OCI-LY3 (cell line): Measurements from ENCODE around the gene NUB1.

Experiments used
- H2AFZ ChIP-seq: fragments of 200-600, 300-600 bp; shearing (Covaris generic); 2 replicates; pipeline ENCODE4 v1.6.0; 2014; ENCODE audit warnings: antibody characterized with exemption, low read depth, low read length
- H3K27ac ChIP-seq: fragments of 200-600, 300-600 bp; sonication (generic); 2 replicates; pipeline ENCODE4 v1.5.1; 2014; ENCODE audit warnings: mild to moderate bottlenecking, low read length, moderate library complexity, mixed read lengths
- H3K27me3 ChIP-seq: fragments of 200-600, 300-600 bp; sonication (generic); 2 replicates; pipeline ENCODE4 v1.6.1; 2014; ENCODE audit warnings: low read depth, low read length, mixed read lengths
- H3K36me3 ChIP-seq: fragments of 200-600, 300-600 bp; sonication (generic); replicated peaks from 2 replicates; pipeline ENCODE3; 2014; ENCODE audit warnings: low read depth, low read length, mixed read lengths
- H3K4me1 ChIP-seq: fragments of 300-600, 200-600 bp; sonication (generic); 2 replicates; pipeline ENCODE4 v1.6.1; 2014; ENCODE audit warnings: low read length, mixed read lengths
- H3K4me2 ChIP-seq: fragments of 200-600, 300-600 bp; sonication (generic); 2 replicates; pipeline ENCODE4 v1.6.1; 2014; ENCODE audit warnings: low read length, mixed read lengths
- H3K4me3 ChIP-seq: fragments of 300-600, 200-600 bp; sonication (generic); 2 replicates; pipeline ENCODE4 v1.5.1; 2014; ENCODE audit warnings: antibody characterized with exemption, mild to moderate bottlenecking, low read length, moderate library complexity
- H3K79me2 ChIP-seq: fragments of 300-600, 200-600 bp; shearing (Covaris generic); 2 replicates; pipeline ENCODE4 v1.6.1; 2014; ENCODE audit warnings: mild to moderate bottlenecking, low read length, mixed read lengths
- H3K9ac ChIP-seq: fragments of 300-600, 200-600 bp; shearing (Covaris generic); 2 replicates; pipeline ENCODE4 v1.6.0; 2014; ENCODE audit warnings: mild to moderate bottlenecking, low read length, moderate library complexity
- H3K9me3 ChIP-seq: fragments of 200-600, 300-600 bp; shearing (Covaris generic); 2 replicates; pipeline ENCODE4 v1.6.1; 2014; ENCODE audit warnings: low read length, mixed read lengths; ENCODE audit not compliant: insufficient read depth
- H4K20me1 ChIP-seq: fragments of 200-600, 300-600 bp; sonication (generic); 2 replicates; pipeline ENCODE4 v1.6.1; 2016; ENCODE audit warnings: low read length, mixed read lengths; ENCODE audit not compliant: insufficient read depth
- CTCF ChIP-seq: fragments of 200-600, 300-600 bp; sonication (generic); IDR thresholded peaks from 2 replicates; pipeline ENCODE4 v1.5.1; 2014; ENCODE audit warnings: antibody characterized with exemption, low read length, low read depth
- EZH2phosphoT487 ChIP-seq: fragments of 200-600 bp; shearing (Covaris generic); IDR thresholded peaks from 2 replicates; pipeline ENCODE4 v1.6.1; 2018; ENCODE audit warnings: antibody characterized with exemption, mixed run types, low read depth

The NUB1 gene

GRCh38 chr7:151384776-151385625 is 43.4 kb downstream of the NUB1 start:
- Histone ChIP-seq H3K79me2 (no peaks in the 10 kb centered on the region), H3K9ac (no peak overlapping the region), H4K20me1 (no peaks in the 10 kb centered on the region; the same call in 1 of the 2 replicates), H3K27ac (no peak overlapping the region), H3K9me3 (no peaks in the 10 kb centered on the region), H3K4me1 (peaks cover 12% of the 10 kb centered on the region), H3K4me3 (no peak overlapping the region), H3K27me3 (peaks cover 40% of the 10 kb centered on the region), H2AFZ (no peak overlapping the region), H3K4me2 (no peak overlapping the region), H3K36me3 (no peaks in the 10 kb centered on the region)
- TF ChIP-seq EZH2phosphoT487 (no peak), CTCF (no peak)

GRCh38 chr7:151385626-151386300 is 44.2 kb downstream of the NUB1 start:
- H3K27me3 ChIP-seq, result peaks cover 46% of the 10 kb centered on the region
- no peak overlapping the region for H3K9ac ChIP-seq
- H3K9me3 ChIP-seq, result no peaks in the 10 kb centered on the region
- TF ChIP-seq EZH2phosphoT487, result no peak
- no peak for TF ChIP-seq CTCF
- H3K4me3 ChIP-seq, result no peak overlapping the region
- H2AFZ ChIP-seq, result no peak overlapping the region
- peaks cover 8% of the 10 kb centered on the region for H3K4me1 ChIP-seq
- H4K20me1 ChIP-seq, result no peaks in the 10 kb centered on the region
- H3K79me2 ChIP-seq, result no peaks in the 10 kb centered on the region
- no peak overlapping the region for H3K27ac ChIP-seq
- no peaks in the 10 kb centered on the region for H3K36me3 ChIP-seq
- H3K4me2 ChIP-seq, result no peak overlapping the region

DNA sequence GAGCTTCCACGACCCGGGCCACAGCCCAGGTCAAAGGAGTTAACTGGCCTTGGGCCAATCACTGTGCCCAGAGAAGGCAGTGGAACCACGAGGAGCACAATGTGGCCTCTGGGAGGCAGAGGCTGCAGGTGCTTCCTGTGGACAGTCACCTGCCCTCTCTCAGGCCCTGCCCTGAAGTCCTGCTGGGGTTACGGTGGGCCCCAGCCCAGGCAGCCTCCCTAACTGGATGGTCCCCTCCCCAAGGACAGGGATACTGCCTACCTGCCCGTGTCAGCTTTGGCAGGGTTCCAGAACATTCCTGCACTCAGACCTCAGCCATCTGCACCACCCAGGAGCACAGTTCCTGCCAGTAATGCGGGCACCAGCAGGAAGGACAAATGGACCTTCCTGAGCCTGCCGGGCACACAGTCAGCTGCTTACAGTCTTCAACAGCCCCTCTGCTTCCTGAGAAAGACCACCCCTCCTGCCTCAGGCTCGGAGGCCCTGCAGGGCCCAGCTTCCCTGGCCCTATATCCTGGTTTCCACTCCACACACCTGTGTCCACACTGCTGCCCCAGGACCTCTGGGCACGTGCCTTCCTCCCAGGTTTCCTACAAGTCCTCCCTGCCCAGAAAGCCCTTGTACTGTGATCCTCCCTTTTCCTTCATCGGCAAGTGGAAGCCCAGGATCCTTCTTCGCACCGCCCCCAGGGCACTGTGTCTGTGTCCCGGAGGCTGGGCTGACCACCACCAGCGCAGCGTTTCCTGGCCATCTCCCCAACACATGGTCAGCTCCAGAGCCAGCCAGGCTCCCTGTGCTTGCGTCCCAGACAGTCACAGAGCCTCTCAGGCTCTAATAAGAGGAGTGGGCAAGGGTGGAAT is 44.9 kb downstream of the NUB1 start:
- Histone ChIP-seq H3K4me3 (no peak overlapping the region), H3K9ac (no peak overlapping the region), H2AFZ (no peak overlapping the region), H3K9me3 (no peaks in the 10 kb centered on the region), H3K27ac (no peak overlapping the region), H3K27me3 (peaks cover 46% of the 10 kb centered on the region), H3K79me2 (no peaks in the 10 kb centered on the region), H4K20me1 (no peaks in the 10 kb centered on the region), H3K36me3 (no peaks in the 10 kb centered on the region), H3K4me1 (peaks cover under 1% of the 10 kb centered on the region; the same call in 1 of the 2 replicates), H3K4me2 (no peak overlapping the region)
- TF ChIP-seq EZH2phosphoT487 (no peak), CTCF (no peak)
